RWPE2 (cell line): Measurements from ENCODE around the gene PEX1.
"Not testable (repeated sequence)": the region's sequence is repeated elsewhere in the genome, so short reads cannot be mapped to it uniquely, and the experiment has no call there.

Experiments used
- ATAC-seq: fragments of 200-7000 bp; cut with Tn5 transposase; 3 replicates; pipeline ENCODE4 v1.9.1; 2021; ENCODE audit warnings: low read depth
- DNase-seq: peaks from one replicate; pipeline ENCODE4 v3.0.0-alpha.2; 2020; ENCODE audit warnings: low spot score
- H3K27ac ChIP-seq: fragments of 450-650 bp; 2 replicates; pipeline ENCODE4 v1.5.1; 2017; ENCODE audit warnings: mild to moderate bottlenecking; ENCODE audit not compliant: poor library complexity, severe bottlenecking
- H3K27me3 ChIP-seq: fragments of 250-450 bp; sonication (Bioruptor Pico); 2 replicates; pipeline ENCODE4 v1.5.1; 2021; ENCODE audit warnings: mild to moderate bottlenecking, moderate library complexity; ENCODE audit not compliant: insufficient read depth, poor library complexity, severe bottlenecking
- H3K36me3 ChIP-seq: fragments of 250-450 bp; sonication (Bioruptor Pico); 2 replicates; pipeline ENCODE4 v1.5.1; 2020; ENCODE audit warnings: low read depth, mild to moderate bottlenecking, moderate library complexity
- H3K4me1 ChIP-seq: fragments of 250-450 bp; sonication (Bioruptor Pico); 2 replicates; pipeline ENCODE4 v1.5.1; 2021; ENCODE audit warnings: mild to moderate bottlenecking, moderate library complexity; ENCODE audit not compliant: insufficient read depth, poor library complexity, severe bottlenecking
- H3K4me3 ChIP-seq: fragments of 250-450 bp; sonication (Bioruptor Pico); 2 replicates; pipeline ENCODE4 v1.5.1; 2021; ENCODE audit warnings: mild to moderate bottlenecking, moderate library complexity; ENCODE audit not compliant: severe bottlenecking
- H3K9me3 ChIP-seq: fragments of 250-450 bp; sonication (Bioruptor Pico); 2 replicates; pipeline ENCODE4 v1.5.1; 2021; ENCODE audit warnings: mild to moderate bottlenecking, moderate library complexity; ENCODE audit not compliant: severe bottlenecking
- CTCF ChIP-seq: fragments of 450-650 bp; IDR thresholded peaks from one replicate; pipeline ENCODE4 v1.5.1; 2017; ENCODE audit warnings: mild to moderate bottlenecking, moderate library complexity; ENCODE audit not compliant: poor library complexity, severe bottlenecking

The PEX1 gene

GRCh38 chr7:92448205-92448747 lies 80.0 kb downstream of the PEX1 start:
- H3K9me3 ChIP-seq = no peaks in the 10 kb centered on the region
- peak overlapping the region; percentile 90 for H3K4me3 ChIP-seq
- H3K4me1 ChIP-seq = peaks cover 8% of the 10 kb centered on the region
- DNase-seq = no peak
- H3K27ac ChIP-seq = peak overlapping the region; percentile 70
- H3K36me3 ChIP-seq = peaks cover 46% of the 10 kb centered on the region
- TF ChIP-seq CTCF = peak; percentile 32
- H3K27me3 ChIP-seq = no peaks in the 10 kb centered on the region
- peak; percentile 56 for ATAC-seq

- DNase-seq = peak; percentile 89
- Histone ChIP-seq H3K27me3 (no peaks in the 10 kb centered on the region), H3K36me3 (peaks cover 39% of the 10 kb centered on the region), H3K27ac (peak within 1 kb of the TSS; percentile 70), H3K9me3 (no peaks in the 10 kb centered on the region), H3K4me3 (peak within 1 kb of the TSS; percentile 90), H3K4me1 (peaks cover 8% of the 10 kb centered on the region)
- TF ChIP-seq CTCF = peak; percentile 40
- peak; percentile 94 for ATAC-seq
Observed at GRCh38 chr7:92447345-92448204, 80.7 kb downstream of the PEX1 start, which contains the start of gene GATAD1. GATAD1 (plus strand) TSS chr7:92447482; CDS start chr7:92447730, 248 bp downstream.

GRCh38 chr7:92446869-92447344 lies 81.4 kb downstream of the PEX1 start:
- ATAC-seq = no peak
- Histone ChIP-seq H3K4me3 (peak overlapping the region; percentile 90), H3K4me1 (peaks cover 8% of the 10 kb centered on the region)

GRCh38 chr7:92442720-92443119 lies 85.6 kb downstream of the PEX1 start:
- not testable (repeated sequence) for H3K9me3 ChIP-seq, H3K36me3 ChIP-seq, H3K27me3 ChIP-seq, H3K27ac ChIP-seq, H3K4me1 ChIP-seq, H3K4me3 ChIP-seq, DNase-seq, ATAC-seq

More at GRCh38 chr7:92446869-92447344, 81.4 kb downstream of the PEX1 start:
- H3K36me3 ChIP-seq = peaks cover 33% of the 10 kb centered on the region
- TF ChIP-seq CTCF = peak; percentile 87
- H3K27ac ChIP-seq = peak overlapping the region; percentile 70
- H3K27me3 ChIP-seq = no peaks in the 10 kb centered on the region
- H3K9me3 ChIP-seq = no peaks in the 10 kb centered on the region
- DNase-seq = no peak

- H3K36me3 ChIP-seq = no peaks in the 10 kb centered on the region
- TF ChIP-seq CTCF = no peak
- H3K9me3 ChIP-seq = no peaks in the 10 kb centered on the region
- no peaks in the 10 kb centered on the region for H3K4me1 ChIP-seq
- DNase-seq (no peak), ATAC-seq (no peak)
- H3K4me3 ChIP-seq = no peak overlapping the region
- H3K27me3 ChIP-seq = no peaks in the 10 kb centered on the region
- no peak overlapping the region for H3K27ac ChIP-seq
Observed at GRCh38 chr7:92437956-92438491, 90.3 kb downstream of the PEX1 start.
